Measurements from ENCODE around the gene PMS2.
"Not testable (repeated sequence)": the region's sequence is repeated elsewhere in the genome, so short reads cannot be mapped to it uniquely, and the experiment has no call there.

Gene PMS2

GRCh38 chr7:6012355-6013104, 3.7 kb upstream of the PMS2 start:
- no peak for DNase-seq (ENCODE audit: low read depth)

- no peak for DNase-seq (ENCODE audit: low read depth)
These were observed 2.7 kb upstream of the PMS2 start for GRCh38 chr7:6011541-6011940.

- DNase-seq (ENCODE audit: low read depth): not testable (repeated sequence)
These were observed 1.5 kb upstream of the PMS2 start for GRCh38 chr7:6010370-6010769.

- DNase-seq (ENCODE audit: low read depth): not testable (repeated sequence)
These were observed 836 bp downstream of the PMS2 start for GRCh38 chr7:6007835-6008590.

- DNase-seq (ENCODE audit: low read depth): no peak
These were observed 1.5 kb downstream of the PMS2 start for GRCh38 chr7:6007386-6007785.

- DNase-seq (ENCODE audit: low read depth): no peak
These were observed 11.5 kb downstream of the PMS2 start for GRCh38 chr7:5997210-5997808.

- not testable (repeated sequence) for DNase-seq (ENCODE audit: low read depth)
These were observed 21.8 kb downstream of the PMS2 start for GRCh38 chr7:5987061-5987460.

- DNase-seq (ENCODE audit: low read depth): not testable (repeated sequence)
These were observed 29.1 kb downstream of the PMS2 start for GRCh38 chr7:5979680-5980314.

GRCh38 chr7:5973580-5973979, 35.3 kb downstream of the PMS2 start:
- not testable (repeated sequence) for DNase-seq (ENCODE audit: low read depth)

- DNase-seq (ENCODE audit: low read depth): not testable (repeated sequence)
These were observed 38.4 kb downstream of the PMS2 start, which contains the start of gene RSPH10B for GRCh38 chr7:5970347-5970911. Gene RSPH10B, minus strand, starts transcription at chr7:5970689. Its CDS starts 3,573 bp downstream, at chr7:5967116.

GRCh38 chr7:5963810-5964209, 45.0 kb downstream of the PMS2 start:
- not testable (repeated sequence) for DNase-seq (ENCODE audit: low read depth)

GRCh38 chr7:5963205-5963604, 45.6 kb downstream of the PMS2 start:
- not testable (repeated sequence) for DNase-seq (ENCODE audit: low read depth)

GRCh38 chr7:5934945-5935450, 73.9 kb downstream of the PMS2 start:
- DNase-seq (ENCODE audit: low read depth): not testable (repeated sequence)

- DNase-seq (ENCODE audit: low read depth): not testable (repeated sequence)
These were observed 76.8 kb downstream of the PMS2 start for GRCh38 chr7:5931905-5932644.

- DNase-seq (ENCODE audit: low read depth): not testable (repeated sequence)
These were observed 77.6 kb downstream of the PMS2 start for GRCh38 chr7:5931250-5931649.

- not testable (repeated sequence) for DNase-seq (ENCODE audit: low read depth)
These were observed 78.6 kb downstream of the PMS2 start for GRCh38 chr7:5930290-5930689.

GRCh38 chr7:5926263-5926870, 82.5 kb downstream of the PMS2 start:
- not testable (repeated sequence) for DNase-seq (ENCODE audit: low read depth)

- not testable (repeated sequence) for DNase-seq (ENCODE audit: low read depth)
These were observed 84.2 kb downstream of the PMS2 start for GRCh38 chr7:5924630-5925029.

- DNase-seq (ENCODE audit: low read depth): not testable (repeated sequence)
These were observed 84.7 kb downstream of the PMS2 start for GRCh38 chr7:5924180-5924579.

Measured in activated T-cell treated with anti-CD3 and anti-CD28 coated beads for 24 hours (primary cell).